Astrocyte (in vitro differentiated cells and primary cell): Measurements from ENCODE around the gene OR10AD1. TPM values are rescaled to one million over a fixed set of nuclear protein-coding genes. Genes with fewer than 3 reads are reported as not detected.

Experiments used
- DNase-seq: peaks from one replicate; pipeline ENCODE4 v3.0.0-alpha.2; 2010; ENCODE audit warnings: low read depth
- FAIRE-seq: peaks from 2 replicates; lab custom pipeline; 2011; peaks lifted over from hg19 to GRCh38; lab: Jason Lieb, UNC
- H2AFZ ChIP-seq: 2 replicates; pipeline ENCODE4 v1.6.0; 2012; ENCODE audit warnings: low read depth, low read length, inconsistent platforms
- H3K27ac ChIP-seq: 2 replicates; pipeline ENCODE4 v1.5.1; 2011; ENCODE audit warnings: low read depth, low read length, inconsistent platforms
- H3K27me3 ChIP-seq: 2 replicates; pipeline ENCODE4 v1.6.0; 2011; ENCODE audit warnings: low read length, inconsistent platforms; ENCODE audit not compliant: insufficient read depth
- H3K36me3 ChIP-seq: 2 replicates; pipeline ENCODE4 v1.5.1; 2011; ENCODE audit warnings: low read length, inconsistent platforms; ENCODE audit not compliant: insufficient read depth
- H3K4me1 ChIP-seq: 2 replicates; pipeline ENCODE4 v1.5.1; 2011; ENCODE audit warnings: low read length, inconsistent platforms; ENCODE audit not compliant: insufficient read depth
- H3K4me2 ChIP-seq: 2 replicates; pipeline ENCODE4 v1.6.0; 2012; ENCODE audit warnings: low read length, inconsistent platforms
- H3K4me3 ChIP-seq: 2 replicates; pipeline ENCODE4 v1.5.1; 2011; ENCODE audit warnings: low read depth, mild to moderate bottlenecking, low read length, inconsistent platforms; ENCODE audit not compliant: insufficient read depth
- H3K79me2 ChIP-seq: 2 replicates; pipeline ENCODE4 v1.6.0; 2012; ENCODE audit warnings: mild to moderate bottlenecking, low read length, inconsistent platforms; ENCODE audit not compliant: insufficient read depth
- H3K9ac ChIP-seq: 2 replicates; pipeline ENCODE4 v1.6.0; 2012; ENCODE audit warnings: mild to moderate bottlenecking, low read length, inconsistent platforms
- H3K9me3 ChIP-seq: 2 replicates; pipeline ENCODE4 v1.5.1; 2012; ENCODE audit warnings: low read depth, mild to moderate bottlenecking, low read length, inconsistent platforms; ENCODE audit not compliant: insufficient read depth
- H4K20me1 ChIP-seq: 2 replicates; pipeline ENCODE4 v1.6.0; 2012; ENCODE audit warnings: low read length, inconsistent platforms; ENCODE audit not compliant: insufficient read depth
- H3K27ac Mint-ChIP-seq: one replicate; pipeline ENCODE4 v1.8.0; 2021; ENCODE audit warnings: mild to moderate bottlenecking, mixed read lengths; ENCODE audit not compliant: unreplicated experiment
- H3K27me3 Mint-ChIP-seq: one replicate; pipeline ENCODE4 v1.8.0; 2021; ENCODE audit warnings: low read depth, mixed read lengths; ENCODE audit not compliant: unreplicated experiment
- H3K36me3 Mint-ChIP-seq: one replicate; pipeline ENCODE4 v1.8.0; 2021; ENCODE audit warnings: low read depth, mixed read lengths; ENCODE audit not compliant: unreplicated experiment
- H3K4me1 Mint-ChIP-seq: one replicate; pipeline ENCODE4 v1.8.0; 2021; ENCODE audit warnings: low read depth, mixed read lengths; ENCODE audit not compliant: unreplicated experiment
- H3K4me3 Mint-ChIP-seq: one replicate; pipeline ENCODE4 v1.8.0; 2021; ENCODE audit warnings: mild to moderate bottlenecking, moderate library complexity, mixed read lengths; ENCODE audit not compliant: unreplicated experiment
- H3K9me3 Mint-ChIP-seq: one replicate; pipeline ENCODE4 v1.8.0; 2021; ENCODE audit warnings: mild to moderate bottlenecking, mixed read lengths; ENCODE audit not compliant: unreplicated experiment
- EZH2 ChIP-seq: IDR thresholded peaks from 2 replicates; pipeline ENCODE4 v1.6.1; 2012; ENCODE audit warnings: mild to moderate bottlenecking, low read length, inconsistent platforms; ENCODE audit not compliant: insufficient read depth
- total RNA-seq: library from RNA; stranded (reverse); gene quantifications from 2 replicates; pipeline ENCODE4 v1.2.1, GENCODE V29; 2021
- TF ChIP-seq, protein P1 (sequence below): IDR thresholded peaks from 2 replicates; pipeline ENCODE4 v1.5.1; 2011; ENCODE audit warnings: low read depth, mild to moderate bottlenecking, inconsistent platforms, low read length, moderate library complexity; ENCODE audit not compliant: insufficient read depth

The OR10AD1 gene
- total RNA-seq, 1 donor from 2014 or later = not detected

GRCh38 chr12:48201516-48201915 is 1.6 kb downstream of the OR10AD1 start:
- FAIRE-seq (no peak), DNase-seq (no peak)
- peaks cover 4% of the 10 kb centered on the region for H3K4me1 Mint-ChIP-seq

GRCh38 chr12:48201091-48201490 is 2.0 kb downstream of the OR10AD1 start:
- DNase-seq = no peak
- H3K4me1 ChIP-seq = peaks cover 12% of the 10 kb centered on the region
- Mint-ChIP-seq H3K4me1 (peaks cover 4% of the 10 kb centered on the region), H3K27ac (no peak overlapping the region), H3K27me3 (peaks cover 3% of the 10 kb centered on the region), H3K36me3 (peaks cover 3% of the 10 kb centered on the region), H3K9me3 (peaks cover 12% of the 10 kb centered on the region), H3K4me3 (no peak overlapping the region)
- no peaks in the 10 kb centered on the region for H3K27me3 ChIP-seq
- H3K36me3 ChIP-seq = no peaks in the 10 kb centered on the region
- no peak for FAIRE-seq
- H4K20me1 ChIP-seq = no peaks in the 10 kb centered on the region
- H3K9ac ChIP-seq = no peak overlapping the region
- peaks cover 4% of the 10 kb centered on the region for H3K9me3 ChIP-seq
- H3K4me3 ChIP-seq = no peak overlapping the region
- TF ChIP-seq EZH2 = no peak
- TF ChIP-seq, protein P1, sequence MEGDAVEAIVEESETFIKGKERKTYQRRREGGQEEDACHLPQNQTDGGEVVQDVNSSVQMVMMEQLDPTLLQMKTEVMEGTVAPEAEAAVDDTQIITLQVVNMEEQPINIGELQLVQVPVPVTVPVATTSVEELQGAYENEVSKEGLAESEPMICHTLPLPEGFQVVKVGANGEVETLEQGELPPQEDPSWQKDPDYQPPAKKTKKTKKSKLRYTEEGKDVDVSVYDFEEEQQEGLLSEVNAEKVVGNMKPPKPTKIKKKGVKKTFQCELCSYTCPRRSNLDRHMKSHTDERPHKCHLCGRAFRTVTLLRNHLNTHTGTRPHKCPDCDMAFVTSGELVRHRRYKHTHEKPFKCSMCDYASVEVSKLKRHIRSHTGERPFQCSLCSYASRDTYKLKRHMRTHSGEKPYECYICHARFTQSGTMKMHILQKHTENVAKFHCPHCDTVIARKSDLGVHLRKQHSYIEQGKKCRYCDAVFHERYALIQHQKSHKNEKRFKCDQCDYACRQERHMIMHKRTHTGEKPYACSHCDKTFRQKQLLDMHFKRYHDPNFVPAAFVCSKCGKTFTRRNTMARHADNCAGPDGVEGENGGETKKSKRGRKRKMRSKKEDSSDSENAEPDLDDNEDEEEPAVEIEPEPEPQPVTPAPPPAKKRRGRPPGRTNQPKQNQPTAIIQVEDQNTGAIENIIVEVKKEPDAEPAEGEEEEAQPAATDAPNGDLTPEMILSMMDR = no peak
- no peak overlapping the region for H2AFZ ChIP-seq
- no peak overlapping the region for H3K4me2 ChIP-seq
- no peaks in the 10 kb centered on the region for H3K79me2 ChIP-seq
- H3K27ac ChIP-seq = no peak overlapping the region

More at GRCh38 chr12:48201516-48201915, 1.6 kb downstream of the OR10AD1 start:
- Histone ChIP-seq H4K20me1 (no peaks in the 10 kb centered on the region), H3K4me1 (peaks cover 12% of the 10 kb centered on the region), H3K27me3 (no peaks in the 10 kb centered on the region), H2AFZ (no peak overlapping the region), H3K9me3 (peaks cover 4% of the 10 kb centered on the region), H3K9ac (no peak overlapping the region), H3K4me2 (no peak overlapping the region), H3K79me2 (no peaks in the 10 kb centered on the region), H3K4me3 (no peak overlapping the region), H3K27ac (no peak overlapping the region), H3K36me3 (no peaks in the 10 kb centered on the region)
- H3K27ac Mint-ChIP-seq = no peak overlapping the region
- peaks cover 16% of the 10 kb centered on the region for H3K9me3 Mint-ChIP-seq
- peaks cover 3% of the 10 kb centered on the region for H3K27me3 Mint-ChIP-seq
- TF ChIP-seq, protein P1 = no peak
- no peak for TF ChIP-seq EZH2
- H3K4me3 Mint-ChIP-seq = no peak overlapping the region
- peaks cover 5% of the 10 kb centered on the region for H3K36me3 Mint-ChIP-seq

- Mint-ChIP-seq H3K4me3 (peak overlapping the region; percentile 62), H3K36me3 (peaks cover 3% of the 10 kb centered on the region), H3K9me3 (peaks cover 12% of the 10 kb centered on the region), H3K27me3 (peaks cover 3% of the 10 kb centered on the region), H3K27ac (no peak overlapping the region), H3K4me1 (peaks cover 10% of the 10 kb centered on the region)
- Histone ChIP-seq H3K9ac (no peak overlapping the region), H2AFZ (no peak overlapping the region), H3K27ac (no peak overlapping the region), H3K79me2 (no peaks in the 10 kb centered on the region), H3K9me3 (peaks cover 2% of the 10 kb centered on the region), H3K36me3 (no peaks in the 10 kb centered on the region), H3K4me3 (no peak overlapping the region), H3K27me3 (no peaks in the 10 kb centered on the region), H3K4me1 (peaks cover 12% of the 10 kb centered on the region), H3K4me2 (no peak overlapping the region), H4K20me1 (no peaks in the 10 kb centered on the region)
- no peak for FAIRE-seq
- no peak for DNase-seq
- TF ChIP-seq, protein P1 = no peak
- TF ChIP-seq EZH2 = no peak
Measured at GRCh38 chr12:48199774-48200221, 3.3 kb downstream of the OR10AD1 start.
